HCT116 (cell line): Measurements from ENCODE around the gene KRT79. TPM values are rescaled to one million over a fixed set of nuclear protein-coding genes. Genes with fewer than 3 reads are reported as not detected.
A peak's percentile ranks its signal among the peaks of the same experiment; 100 is the strongest.

Experiments
- ATAC-seq: fragments of 200-7000 bp; cut with Tn5 transposase; 2 replicates; pipeline ENCODE4 v1.9.1; 2020; ENCODE audit warnings: mild to moderate bottlenecking, moderate library complexity
- BruUV-seq: library from RNA; stranded (reverse); fragments of 400-500 nt; replicated peaks from 2 replicates; lab custom pipeline; 2021; lab: Mats Ljungman, UMichigan
- CTCF ChIA-PET: fragments of 300-600 bp; sonication (Branson Sonifier 250); formaldehyde crosslinking; loops from one replicate; lab custom pipeline; 2021; ENCODE audit warnings: antibody characterized with exemption; lab: Charles Lee
- POLR2A ChIA-PET: fragments of 300-600, 350-600 bp; sonication (Branson Sonifier 250); formaldehyde crosslinking; loops from one replicate; lab custom pipeline; 2021; ENCODE audit warnings: antibody characterized with exemption; lab: Charles Lee
- RAD21 ChIA-PET, 2 experiments: fragments of 300-600 bp; sonication (Branson Sonifier 250); formaldehyde crosslinking; loops; one replicate each; lab custom pipeline; 2023; ENCODE audit warnings: low total read pairs in 2 of 2; ENCODE audit not compliant: uncharacterized antibody in 2 of 2, unreplicated experiment in 2 of 2, low non-redundant PET in 1 of 2; lab: Charles Lee
- DNase-seq: peaks from one replicate; pipeline ENCODE4 v3.0.0-alpha.2; 2010; ENCODE audit warnings: low read depth, low spot score
- H2AFZ ChIP-seq: fragments of 200-600 bp; shearing (Covaris generic), sonication (generic); 2 replicates; pipeline ENCODE4 v1.6.1; 2017; ENCODE audit warnings: low read depth, mixed run types, mixed read lengths, antibody characterized with exemption, low read length; ENCODE audit not compliant: poor library complexity, severe bottlenecking
- H3K27ac ChIP-seq: 2 replicates; pipeline ENCODE4 v1.5.1; 2012; ENCODE audit warnings: low read depth, low read length
- H3K27me3 ChIP-seq: fragments of 200-600 bp; sonication (generic); 2 replicates; pipeline ENCODE4 v1.6.1; 2016; ENCODE audit warnings: mixed run types, low read length, mixed read lengths; ENCODE audit not compliant: insufficient read depth
- H3K36me3 ChIP-seq, 2 experiments: fragments of 200-500 bp in 1 of 2; fragments of 200-600 bp in 1 of 2; sonication (Bioruptor generic) in 1 of 2; sonication (generic) in 1 of 2; 2 replicates each; pipeline versions ENCODE4 v1.5.1 to v1.6.1; 2014 to 2016; ENCODE audit warnings: low read length in 2 of 2, inconsistent platforms in 1 of 2, mixed read lengths in 1 of 2, mixed run types in 1 of 2; ENCODE audit not compliant: insufficient read depth in 2 of 2, control insufficient read depth in 1 of 2
- H3K4me1 ChIP-seq, 2 experiments: fragments of 200-600 bp in 1 of 2; sonication (generic) in 1 of 2; 2 replicates each; pipeline versions ENCODE4 v1.5.1 to v1.6.1; 2012 to 2017; ENCODE audit warnings: low read length in 2 of 2, inconsistent platforms in 1 of 2, mild to moderate bottlenecking in 1 of 2, mixed read lengths in 1 of 2, mixed run types in 1 of 2, moderate library complexity in 1 of 2; ENCODE audit not compliant: insufficient read depth in 2 of 2, control insufficient read depth in 1 of 2
- H3K4me2 ChIP-seq: fragments of 200-600 bp; sonication (generic); 2 replicates; pipeline ENCODE4 v1.6.1; 2017; ENCODE audit warnings: mixed run types, low read length, mixed read lengths
- H3K4me3 ChIP-seq, 2 experiments: fragments of 200-600 bp in 1 of 2; sonication (generic) in 1 of 2; replicated peaks in 1 of 2; 2 replicates each; pipeline ENCODE4 v1.5.1; 2011 to 2016; ENCODE audit warnings: low read length in 2 of 2, control low read depth in 1 of 2, low read depth in 1 of 2, mild to moderate bottlenecking in 1 of 2, mixed read lengths in 1 of 2, mixed run types in 1 of 2
- H3K79me2 ChIP-seq: fragments of 200-600 bp; sonication (generic); 2 replicates; pipeline ENCODE4 v1.6.1; 2017; ENCODE audit warnings: mild to moderate bottlenecking, mixed run types, low read length, moderate library complexity, mixed read lengths; ENCODE audit not compliant: insufficient read depth
- H3K9ac ChIP-seq: fragments of 200-600 bp; sonication (generic); 2 replicates; pipeline ENCODE4 v1.6.1; 2016; ENCODE audit warnings: low read length, mixed read lengths
- H3K9me2 ChIP-seq: fragments of 200-600 bp; sonication (generic), shearing (Covaris generic); 2 replicates; pipeline ENCODE4 v1.6.1; 2017; ENCODE audit warnings: mixed run types, mild to moderate bottlenecking, moderate library complexity; ENCODE audit not compliant: insufficient read depth
- H3K9me3 ChIP-seq, 2 experiments: fragments of 200-500 bp in 1 of 2; fragments of 200-600 bp in 1 of 2; sonication (Bioruptor generic) in 1 of 2; sonication (generic) in 1 of 2; 2 replicates each; pipeline ENCODE4 v1.6.1; 2014 to 2017; ENCODE audit warnings: low read length in 2 of 2, mixed read lengths in 2 of 2, inconsistent platforms in 1 of 2, low read depth in 1 of 2, mild to moderate bottlenecking in 1 of 2, mixed run types in 1 of 2, moderate library complexity in 1 of 2; ENCODE audit not compliant: control insufficient read depth in 1 of 2, insufficient read depth in 1 of 2
- H4K20me1 ChIP-seq: fragments of 200-600 bp; sonication (generic), shearing (Covaris generic); 2 replicates; pipeline ENCODE4 v1.6.1; 2017; ENCODE audit warnings: mixed run types, mild to moderate bottlenecking, moderate library complexity; ENCODE audit not compliant: insufficient read depth
- ATF3 ChIP-seq: IDR thresholded peaks from 2 replicates; pipeline ENCODE4 v1.6.1; 2012
- CBX3 ChIP-seq: IDR thresholded peaks from 2 replicates; pipeline ENCODE4 v1.6.1; 2012; ENCODE audit warnings: low read depth
- CEBPB ChIP-seq: IDR thresholded peaks from 2 replicates; pipeline ENCODE4 v1.6.1; 2012; ENCODE audit warnings: low read depth
- EZH2phosphoT487 ChIP-seq: fragments of 200-600 bp; IDR thresholded peaks from 2 replicates; pipeline ENCODE4 v1.6.1; 2018; ENCODE audit warnings: antibody characterized with exemption, borderline replicate concordance
- FOSL1 ChIP-seq: IDR thresholded peaks from 2 replicates; pipeline ENCODE4 v1.6.1; 2012; ENCODE audit warnings: low read depth
- JUND ChIP-seq: IDR thresholded peaks from 2 replicates; pipeline ENCODE4 v1.6.1; 2012
- POLR2AphosphoS5 ChIP-seq: IDR thresholded peaks from 2 replicates; pipeline ENCODE4 v1.6.1; 2011; ENCODE audit warnings: mild to moderate bottlenecking, low read depth, low read length, moderate library complexity
- SIN3A ChIP-seq: IDR thresholded peaks from 2 replicates; pipeline ENCODE4 v1.6.1; 2012; ENCODE audit warnings: low read depth
- ZNF274 ChIP-seq: fragments of 200-500 bp; sonication (Bioruptor generic); IDR thresholded peaks from 2 replicates; pipeline ENCODE4 v1.6.1; 2014; ENCODE audit warnings: mild to moderate bottlenecking, low read depth, low read length, inconsistent platforms
- intact Hi-C: fragments of 100-400 bp; cut with micrococcal nuclease; formaldehyde crosslinking; loops from 2 replicates; pipeline ENCODE4 v1.10.0; 2022
- total RNA-seq: library from RNA; stranded (reverse); gene quantifications from one replicate; pipeline ENCODE4 v1.2.1, GENCODE V29; 2021; ENCODE audit not compliant: unreplicated experiment
- TF ChIP-seq, protein P1 (sequence below): IDR thresholded peaks from 2 replicates; pipeline ENCODE4 v1.6.1; 2012

The KRT79 gene
- total RNA-seq, 1 experiment from 2014 or later = not detected

DNA sequence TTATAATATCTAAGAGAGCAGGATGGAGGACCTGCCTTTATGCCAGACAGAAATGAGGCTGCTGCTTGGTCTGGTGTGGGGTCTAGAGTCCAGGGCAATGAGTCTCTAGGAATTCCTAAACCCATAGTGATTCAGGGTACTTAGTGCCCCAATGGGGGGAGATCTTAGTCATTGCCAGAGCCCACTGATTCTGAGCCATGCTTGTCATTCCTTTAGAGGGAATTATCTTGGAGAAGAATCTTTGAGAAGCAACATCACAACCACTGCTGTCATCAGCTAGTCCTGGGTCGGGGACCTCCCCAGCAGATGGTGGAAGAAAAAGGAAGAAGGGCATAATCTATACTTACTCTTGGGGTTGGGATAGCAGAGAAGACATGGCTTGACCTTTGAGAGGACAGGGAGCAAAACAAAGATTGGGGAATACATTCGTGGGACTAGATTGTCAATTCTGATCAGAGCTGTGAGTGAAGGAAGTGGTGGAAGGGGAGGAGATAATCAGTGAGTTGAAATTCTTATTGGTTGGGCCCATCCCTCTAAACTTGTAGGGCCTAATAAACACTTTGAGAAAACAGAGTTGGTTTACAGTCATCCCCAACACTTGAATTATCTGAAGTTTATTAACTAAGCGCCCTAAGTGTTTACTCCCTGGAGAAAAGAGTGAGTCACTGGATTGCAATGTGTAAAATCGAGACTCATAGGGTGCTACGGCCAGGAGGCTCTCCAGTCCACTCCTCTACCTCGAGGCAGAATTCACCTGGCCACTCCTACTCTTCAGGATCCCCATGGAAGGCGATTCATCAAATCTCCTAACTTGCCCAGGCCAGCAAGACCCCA, 35.2 kb downstream of the KRT79 start (continued):
- TF ChIP-seq ZNF274 = no peak
- TF ChIP-seq CBX3 = 0 out of 2 replicates have a peak, but pooled peaks have one; percentile 30
- TF ChIP-seq JUND = peak; percentile 73
- TF ChIP-seq CEBPB = no peak
- TF ChIP-seq SIN3A = no peak
- TF ChIP-seq, protein P1, sequence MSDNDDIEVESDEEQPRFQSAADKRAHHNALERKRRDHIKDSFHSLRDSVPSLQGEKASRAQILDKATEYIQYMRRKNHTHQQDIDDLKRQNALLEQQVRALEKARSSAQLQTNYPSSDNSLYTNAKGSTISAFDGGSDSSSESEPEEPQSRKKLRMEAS = 0 out of 2 replicates have a peak, but pooled peaks have one; percentile 30
- no peak for TF ChIP-seq EZH2phosphoT487
- no peak for TF ChIP-seq POLR2AphosphoS5

GRCh38 chr12:52798003-52798670, 36.0 kb downstream of the KRT79 start:
- Histone ChIP-seq H3K4me2 (peak overlapping the region; percentile 37), H3K4me3 (no peak overlapping the region), H3K4me1 (peaks cover 8 to 42% of the 10 kb centered on the region in 2 experiments; a peak in 3 of 4 replicates), H3K9me2 (no peaks in the 10 kb centered on the region), H3K36me3 (no peaks in the 10 kb centered on the region), H3K9ac (no peak overlapping the region), H3K9me3 (no peaks in the 10 kb centered on the region), H3K27ac (no peak overlapping the region), H3K27me3 (no peaks in the 10 kb centered on the region), H2AFZ (no peak overlapping the region), H4K20me1 (no peaks in the 10 kb centered on the region), H3K79me2 (no peaks in the 10 kb centered on the region)
- ATAC-seq = peak; percentile 46; the same call in 1 of the 2 replicates
- intact Hi-C loops = no loop called here
- no TSS peak for BruUV-seq
- DNase-seq = no peak
- POLR2A ChIA-PET = no interaction called here
- TF ChIP-seq ATF3 (no peak), FOSL1 (peak; percentile 26; the same call in 1 of the 2 replicates)
- RAD21 ChIA-PET = no interaction called here
- CTCF ChIA-PET = no interaction called here
